Measurements from ENCODE around the gene MCC.

MCC gene

DNA sequence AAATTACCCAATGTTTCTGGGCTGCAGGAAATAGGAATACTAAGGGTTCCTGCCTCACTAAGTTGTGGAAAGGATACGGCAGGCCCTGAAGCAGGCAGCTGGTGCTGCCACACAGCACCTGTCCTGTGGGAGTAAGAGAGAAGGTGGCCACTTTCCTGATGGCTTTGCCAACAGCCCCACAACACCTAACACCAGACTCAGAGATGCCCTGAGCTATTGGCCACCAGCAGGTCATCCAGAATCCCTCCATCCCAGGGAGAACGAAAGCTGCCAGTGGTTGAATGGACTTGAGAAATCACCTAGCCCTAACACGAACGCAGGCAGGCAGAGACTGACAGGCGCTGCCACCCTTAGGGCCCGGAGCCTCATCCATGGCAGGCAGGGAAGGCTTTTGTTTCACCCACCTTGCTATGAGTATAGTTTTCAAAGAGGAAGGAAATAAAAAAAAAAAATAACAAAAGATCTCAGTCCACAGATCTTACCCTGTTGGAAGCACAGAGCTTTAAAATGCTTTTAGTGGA is 429.5 kb downstream of the MCC start:
- TF ChIP-seq, protein P1, sequence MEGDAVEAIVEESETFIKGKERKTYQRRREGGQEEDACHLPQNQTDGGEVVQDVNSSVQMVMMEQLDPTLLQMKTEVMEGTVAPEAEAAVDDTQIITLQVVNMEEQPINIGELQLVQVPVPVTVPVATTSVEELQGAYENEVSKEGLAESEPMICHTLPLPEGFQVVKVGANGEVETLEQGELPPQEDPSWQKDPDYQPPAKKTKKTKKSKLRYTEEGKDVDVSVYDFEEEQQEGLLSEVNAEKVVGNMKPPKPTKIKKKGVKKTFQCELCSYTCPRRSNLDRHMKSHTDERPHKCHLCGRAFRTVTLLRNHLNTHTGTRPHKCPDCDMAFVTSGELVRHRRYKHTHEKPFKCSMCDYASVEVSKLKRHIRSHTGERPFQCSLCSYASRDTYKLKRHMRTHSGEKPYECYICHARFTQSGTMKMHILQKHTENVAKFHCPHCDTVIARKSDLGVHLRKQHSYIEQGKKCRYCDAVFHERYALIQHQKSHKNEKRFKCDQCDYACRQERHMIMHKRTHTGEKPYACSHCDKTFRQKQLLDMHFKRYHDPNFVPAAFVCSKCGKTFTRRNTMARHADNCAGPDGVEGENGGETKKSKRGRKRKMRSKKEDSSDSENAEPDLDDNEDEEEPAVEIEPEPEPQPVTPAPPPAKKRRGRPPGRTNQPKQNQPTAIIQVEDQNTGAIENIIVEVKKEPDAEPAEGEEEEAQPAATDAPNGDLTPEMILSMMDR (IDR thresholded peaks at IDR 0.05; ENCODE audit: low read depth, low read length) = no peak
- no peaks in the 10 kb centered on the region for H3K27me3 ChIP-seq (ENCODE audit: insufficient read depth, low read depth, severe bottlenecking)
- no peaks in the 10 kb centered on the region for H3K9me3 ChIP-seq (ENCODE audit: severe bottlenecking)
- no peak for DNase-seq
- H3K36me3 ChIP-seq = peaks cover 100% of the 10 kb centered on the region
- no peak overlapping the region for H3K27ac ChIP-seq
- H3K4me3 ChIP-seq (ENCODE audit: low read depth, low read length) = no peak overlapping the region

DNA sequence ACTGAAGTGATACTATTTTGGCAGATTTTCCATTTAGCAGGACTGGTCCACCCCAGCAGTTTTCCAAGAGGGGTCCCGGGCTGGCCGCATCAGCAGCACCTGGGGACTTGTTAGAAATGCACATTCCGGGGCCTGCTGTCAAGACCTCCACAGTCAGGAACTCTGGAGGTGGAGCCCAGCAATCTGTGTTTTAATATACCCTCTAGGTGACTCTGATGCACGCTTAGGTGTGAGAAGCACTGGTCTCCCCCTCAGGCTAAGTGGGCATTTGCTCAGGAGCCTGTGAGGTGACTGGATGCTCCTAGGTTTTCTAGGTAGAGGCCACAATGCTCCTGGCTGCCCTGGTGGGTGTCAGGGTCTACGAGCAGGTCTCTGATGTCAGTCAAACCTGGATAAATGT is 430.0 kb downstream of the MCC start:
- Histone ChIP-seq H3K27ac (no peak overlapping the region), H3K9me3 (ENCODE audit: severe bottlenecking) (no peaks in the 10 kb centered on the region), H3K36me3 (peaks cover 100% of the 10 kb centered on the region), H3K27me3 (ENCODE audit: insufficient read depth, low read depth, severe bottlenecking) (no peaks in the 10 kb centered on the region), H3K4me3 (ENCODE audit: low read depth, low read length) (no peak overlapping the region)
- no peak for DNase-seq
- TF ChIP-seq, protein P1 (IDR thresholded peaks at IDR 0.05; ENCODE audit: low read depth, low read length) = no peak

DNA sequence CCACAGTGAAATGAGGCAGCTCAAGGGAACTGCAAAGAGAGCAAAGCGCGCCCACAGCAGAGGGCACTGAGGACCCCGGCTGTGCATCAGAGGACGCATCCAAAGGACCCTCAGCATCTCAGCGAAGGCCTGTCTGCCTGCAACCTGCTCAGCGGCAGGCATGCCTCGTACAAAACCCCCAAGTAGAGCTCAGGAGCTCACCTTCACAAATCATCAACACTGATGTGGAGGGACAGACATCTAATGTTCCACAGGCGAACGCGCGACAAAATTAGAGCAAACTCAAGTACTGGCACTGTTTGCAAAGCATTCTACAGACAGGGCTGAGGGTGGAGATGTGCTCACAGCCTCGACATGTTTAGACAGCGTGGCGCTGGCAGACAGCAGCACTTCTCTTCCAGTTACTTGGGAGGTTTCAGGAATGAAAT is 430.7 kb downstream of the MCC start:
- Histone ChIP-seq H3K27ac (no peak overlapping the region), H3K36me3 (peaks cover 100% of the 10 kb centered on the region), H3K9me3 (ENCODE audit: severe bottlenecking) (no peaks in the 10 kb centered on the region), H3K27me3 (ENCODE audit: insufficient read depth, low read depth, severe bottlenecking) (no peaks in the 10 kb centered on the region), H3K4me3 (ENCODE audit: low read depth, low read length) (no peak overlapping the region)
- TF ChIP-seq, protein P1 (IDR thresholded peaks at IDR 0.05; ENCODE audit: low read depth, low read length) = no peak
- DNase-seq = no peak

DNA sequence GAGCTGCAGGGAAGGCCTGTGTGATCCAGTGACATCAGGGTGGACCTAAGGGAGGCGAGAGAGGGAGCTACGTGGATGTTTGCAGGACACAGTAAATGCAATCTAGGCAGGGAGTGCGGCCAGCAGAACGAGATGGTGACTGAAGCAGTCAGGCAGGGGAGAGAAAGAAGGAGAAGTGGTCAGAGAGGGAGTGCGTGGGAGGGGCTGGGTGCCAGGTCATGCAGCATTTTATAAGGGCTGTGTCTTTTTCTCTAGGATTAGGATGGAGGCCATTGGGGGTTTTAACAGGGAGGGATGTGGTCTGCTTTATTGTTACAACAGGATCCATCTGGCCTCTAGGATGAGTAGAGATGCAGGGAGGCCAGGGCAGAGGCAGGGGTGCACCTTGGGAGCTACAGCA is 431.3 kb downstream of the MCC start:
- no peak overlapping the region for H3K27ac ChIP-seq
- no peaks in the 10 kb centered on the region for H3K9me3 ChIP-seq (ENCODE audit: severe bottlenecking)
- H3K27me3 ChIP-seq (ENCODE audit: insufficient read depth, low read depth, severe bottlenecking) = no peaks in the 10 kb centered on the region
- H3K36me3 ChIP-seq = peaks cover 100% of the 10 kb centered on the region
- DNase-seq = no peak
- TF ChIP-seq, protein P1 (IDR thresholded peaks at IDR 0.05; ENCODE audit: low read depth, low read length) = no peak
- H3K4me3 ChIP-seq (ENCODE audit: low read depth, low read length) = no peak overlapping the region

DNA sequence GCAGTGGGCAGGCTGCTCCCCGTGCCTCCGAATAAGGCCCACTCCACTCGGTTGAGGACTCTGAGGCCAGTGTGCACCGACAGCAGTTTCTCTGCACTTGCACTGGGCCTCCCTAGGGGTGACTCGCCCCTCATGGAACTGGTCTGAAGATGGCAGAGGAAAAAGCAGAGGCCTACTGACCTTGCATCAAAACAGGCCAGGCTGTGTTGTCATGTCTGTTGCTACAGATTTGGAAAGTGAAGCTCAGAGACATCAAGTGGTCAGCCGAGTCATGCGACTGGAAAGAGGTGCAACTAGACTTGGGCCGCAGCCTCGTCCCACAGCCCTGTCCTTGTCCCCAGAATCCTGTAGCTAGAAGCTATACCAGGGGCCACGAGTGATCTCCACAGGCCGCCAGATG is 433.4 kb downstream of the MCC start:
- TF ChIP-seq, protein P1 (IDR thresholded peaks at IDR 0.05; ENCODE audit: low read depth, low read length) = no peak

DNA sequence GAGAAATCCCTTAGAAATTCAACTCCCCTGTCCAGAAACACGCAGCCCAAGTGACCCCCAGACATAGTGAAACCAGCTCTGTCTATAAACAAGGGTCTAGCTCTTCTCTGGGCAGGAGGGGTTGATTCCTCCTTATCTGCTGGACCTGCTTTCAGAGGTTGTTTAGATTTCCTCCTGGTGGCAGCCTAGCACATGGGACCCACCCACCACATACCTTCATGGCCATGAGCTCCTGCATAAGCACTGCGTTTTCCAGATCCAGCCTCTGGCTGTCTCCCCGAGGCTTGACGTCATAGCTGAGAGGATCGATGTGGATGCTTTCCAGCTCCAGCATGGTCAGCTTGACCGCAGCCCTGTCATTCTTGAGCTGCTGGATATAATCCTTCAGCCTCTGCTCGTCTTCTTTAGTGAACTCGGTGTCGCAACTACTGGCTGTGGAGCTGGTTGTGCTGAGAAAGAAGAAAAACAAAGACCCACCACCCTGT is 434.7 kb downstream of the MCC start:
- H3K9me3 ChIP-seq (ENCODE audit: severe bottlenecking) = no peaks in the 10 kb centered on the region
- DNase-seq = no peak
- no peaks in the 10 kb centered on the region for H3K27me3 ChIP-seq (ENCODE audit: insufficient read depth, low read depth, severe bottlenecking)
- no peak overlapping the region for H3K4me3 ChIP-seq (ENCODE audit: low read depth, low read length)
- H3K36me3 ChIP-seq = peaks cover 100% of the 10 kb centered on the region
- TF ChIP-seq, protein P1 (IDR thresholded peaks at IDR 0.05; ENCODE audit: low read depth, low read length) = no peak
- no peak overlapping the region for H3K27ac ChIP-seq

More for the DNA sequence above, 433.4 kb downstream of the MCC start:
- H3K27ac ChIP-seq = no peak overlapping the region
- H3K4me3 ChIP-seq (ENCODE audit: low read depth, low read length) = no peak overlapping the region
- H3K27me3 ChIP-seq (ENCODE audit: insufficient read depth, low read depth, severe bottlenecking) = no peaks in the 10 kb centered on the region
- H3K36me3 ChIP-seq = peaks cover 100% of the 10 kb centered on the region
- no peaks in the 10 kb centered on the region for H3K9me3 ChIP-seq (ENCODE audit: severe bottlenecking)
- DNase-seq = no peak
